Stimulated activated CD8-positive, alpha-beta memory T cell treated with anti-CD3 and anti-CD28 coated beads, Interleukin-7, amount 100 ng/mL, for 24 hours (primary cell): ENCODE data around the gene NUCB2.
"Not testable (repeated sequence)": the region's sequence is repeated elsewhere in the genome, so short reads cannot be mapped to it uniquely, and the experiment has no call there.

Experiments
- DNase-seq: peaks from one replicate; pipeline ENCODE4 v3.0.0-alpha.2; 2020; ENCODE audit warnings: low read depth

Gene NUCB2

DNA sequence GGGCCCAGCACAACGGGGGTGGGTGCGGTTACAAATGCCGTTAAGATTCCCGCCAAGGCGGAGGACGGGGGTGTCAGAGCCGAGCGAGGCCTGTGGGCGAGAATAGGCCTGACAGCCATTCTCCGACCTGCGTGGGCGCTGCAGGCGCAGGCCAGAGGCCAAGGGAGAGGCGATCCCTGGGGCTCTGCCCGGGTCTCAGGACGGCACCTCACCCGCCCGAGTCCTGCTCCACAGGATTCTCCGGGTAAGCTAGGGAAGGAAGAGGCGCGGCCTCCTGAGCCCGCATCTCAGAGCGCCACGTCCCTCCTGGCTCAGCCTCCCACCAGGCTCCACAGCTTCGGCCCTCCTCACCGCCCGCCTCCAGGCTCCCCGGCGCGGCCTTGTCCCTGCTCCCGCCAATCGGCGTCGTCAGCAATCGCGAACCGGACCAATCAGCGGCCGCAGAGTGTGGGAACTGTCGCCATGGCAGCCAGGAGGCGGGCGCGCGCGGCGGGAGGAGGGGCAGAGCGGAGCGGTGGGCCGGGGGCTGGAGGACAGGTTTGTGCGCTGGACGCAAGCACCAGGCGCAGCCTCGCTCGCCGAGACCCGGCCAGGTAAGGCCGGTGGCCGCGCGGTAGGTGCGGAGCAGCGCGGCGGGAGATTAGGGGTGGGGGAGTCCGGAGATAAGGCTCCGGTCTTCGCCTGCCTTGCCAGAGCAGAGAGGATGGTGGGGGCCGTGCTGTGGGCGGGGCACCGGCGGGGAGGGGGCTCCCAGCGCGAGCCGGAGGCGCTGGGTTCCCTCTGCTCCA is at the start of gene NUCB2:
Gene NUCB2, plus strand, starts transcription at position 504 of the 788 bp plus-strand sequence. CDS start 18,585 bp downstream, outside the sequence.
- peak; percentile 92 for DNase-seq

DNA sequence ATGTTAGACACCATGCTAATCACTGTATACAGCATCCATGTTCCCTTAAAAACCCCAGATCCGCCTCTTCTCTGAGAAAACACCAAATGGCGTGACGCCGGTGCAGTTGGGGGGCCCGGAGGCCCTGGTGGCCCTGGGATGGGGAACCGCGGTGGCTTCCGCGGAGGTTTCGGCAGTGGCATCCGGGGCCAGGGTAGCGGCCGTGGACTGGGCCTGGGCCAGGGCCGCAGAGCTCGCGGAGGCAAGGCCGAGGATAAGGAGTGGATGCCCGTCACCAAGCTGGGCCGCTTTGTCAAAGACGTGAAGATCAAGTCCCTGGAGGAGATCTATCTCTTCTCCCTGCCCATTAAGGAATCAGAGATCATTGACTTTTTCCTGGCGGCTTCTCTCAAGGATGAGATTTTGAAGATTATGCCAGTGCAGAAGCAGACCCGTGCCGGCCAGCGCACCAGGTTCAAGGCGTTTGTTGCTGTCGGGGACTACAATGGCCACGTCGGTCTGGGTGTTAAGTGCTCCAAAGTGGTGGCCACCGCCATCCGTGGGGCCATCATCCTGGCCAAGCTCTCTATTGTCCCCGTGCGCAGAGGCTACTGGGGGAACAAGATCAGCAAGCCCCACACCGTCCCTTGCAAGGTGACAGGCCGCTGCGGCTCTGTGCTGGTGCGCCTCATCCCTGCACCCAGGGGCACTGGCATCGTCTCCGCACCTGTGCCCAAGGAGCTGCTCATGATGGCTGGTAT is 48.2 kb upstream of the NUCB2 start:
- not testable (repeated sequence) for DNase-seq

DNA sequence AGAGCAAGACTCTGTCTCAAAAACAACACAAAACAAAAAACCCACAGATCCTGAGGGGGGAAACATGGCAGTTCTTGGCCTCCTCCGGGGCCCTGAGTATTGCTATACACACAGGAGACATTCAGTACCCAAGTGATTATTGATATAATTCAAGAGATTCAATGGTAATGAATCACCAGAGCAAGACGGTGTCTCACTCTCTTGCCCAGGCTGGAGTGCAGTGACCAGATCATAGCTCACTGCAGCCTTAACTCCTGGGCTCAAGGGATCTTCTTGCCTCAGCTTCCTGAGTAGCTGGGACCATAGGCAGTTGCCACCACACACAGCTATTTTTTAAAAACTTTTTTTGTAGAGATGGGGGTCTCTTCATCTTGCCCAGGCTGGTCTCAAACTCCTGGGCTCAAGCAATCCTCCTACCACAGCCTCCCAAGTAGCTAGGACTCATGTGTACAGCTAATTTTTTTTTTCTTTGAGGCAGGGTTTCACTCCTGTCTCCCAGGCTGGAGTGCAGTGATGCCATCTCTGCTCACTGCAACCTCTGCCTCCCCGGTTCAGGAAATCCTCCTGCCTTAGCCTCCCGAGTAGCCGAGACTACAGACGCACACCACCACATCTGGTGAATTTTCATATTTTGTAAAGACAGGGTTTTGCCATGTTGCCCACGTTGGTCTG is 46.9 kb upstream of the NUCB2 start:
- DNase-seq, result no peak

DNA sequence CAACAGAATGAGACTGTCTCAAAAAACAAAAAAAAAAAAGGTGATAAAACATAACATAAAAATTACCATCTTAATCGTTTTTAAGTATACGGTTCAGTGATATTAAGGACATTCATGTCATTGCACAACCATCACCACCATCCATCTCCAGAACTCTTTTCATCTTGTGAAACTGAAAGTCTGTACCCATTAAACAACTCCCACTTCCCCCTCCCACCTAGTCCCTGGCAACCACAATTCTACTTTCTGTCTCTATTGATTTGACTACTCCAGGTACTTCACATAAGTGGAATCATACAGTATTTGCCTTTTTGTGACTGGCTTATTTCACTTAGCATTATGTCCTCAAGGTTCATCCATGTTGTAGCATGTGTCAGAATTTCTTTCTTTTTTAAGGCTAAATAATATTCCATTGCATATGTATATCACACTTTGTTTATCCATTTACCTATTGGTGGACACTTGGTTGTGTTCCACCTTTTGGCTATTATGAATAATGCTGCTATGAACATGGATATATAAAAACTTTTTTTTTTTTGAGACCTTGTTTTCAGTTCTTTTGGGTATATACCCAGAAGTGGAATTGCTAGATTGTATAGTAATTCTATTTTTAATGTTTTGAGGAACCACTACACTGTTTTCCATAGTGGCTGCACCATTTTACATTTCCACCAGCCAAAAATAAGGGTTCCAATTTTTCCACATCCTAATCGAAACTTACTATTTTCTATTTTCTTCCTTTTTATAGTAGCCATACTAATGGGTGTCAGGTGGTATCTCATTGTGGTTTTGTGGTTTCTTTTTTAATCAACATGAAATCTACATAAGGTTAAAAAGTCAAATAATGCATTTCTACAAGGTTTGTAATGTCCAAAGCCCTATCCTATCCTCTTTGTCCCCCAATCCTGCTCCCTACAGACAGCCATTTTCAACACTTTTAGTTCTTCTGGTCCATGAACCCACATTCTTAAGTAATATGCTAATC is 45.4 kb upstream of the NUCB2 start:
- DNase-seq, result no peak

DNA sequence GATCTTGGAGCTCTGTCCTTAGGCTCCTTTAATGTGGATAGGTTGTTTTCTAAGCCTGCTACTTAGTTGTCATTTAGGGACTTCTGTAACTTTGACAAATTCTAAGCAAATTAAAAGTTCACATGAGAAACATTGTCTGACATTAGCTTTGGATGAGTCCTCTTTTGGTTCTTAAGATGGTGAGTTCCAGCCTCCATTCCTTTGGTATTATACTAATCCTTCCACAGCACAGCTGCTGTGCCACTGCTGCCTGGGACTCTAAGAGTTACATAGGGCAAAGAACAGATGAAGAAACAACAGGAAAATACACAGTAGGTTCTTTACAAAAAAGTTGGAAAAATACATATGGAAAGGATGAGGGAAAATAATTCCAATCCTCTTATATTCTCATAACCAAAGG is 43.4 kb upstream of the NUCB2 start:
- DNase-seq, result no peak

DNA sequence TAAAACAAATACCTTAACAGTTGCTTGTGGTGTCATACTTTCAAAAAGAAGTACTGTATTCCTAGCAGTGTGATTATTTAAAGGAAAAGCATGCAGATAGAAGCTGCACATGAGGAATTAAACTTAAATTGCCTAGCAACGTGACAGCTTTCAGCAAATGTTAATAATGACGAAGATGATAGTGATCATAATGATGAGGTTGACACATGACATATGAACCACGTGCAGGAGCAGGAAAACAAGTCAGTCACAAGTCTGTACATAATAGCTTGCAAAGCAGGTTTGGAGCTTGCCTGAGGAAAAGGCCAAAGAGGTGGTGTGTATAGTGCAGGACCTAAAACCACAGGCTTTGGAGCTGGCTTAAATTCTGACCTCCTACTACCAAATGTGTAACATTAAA is 38.2 kb upstream of the NUCB2 start:
- no peak for DNase-seq

DNA sequence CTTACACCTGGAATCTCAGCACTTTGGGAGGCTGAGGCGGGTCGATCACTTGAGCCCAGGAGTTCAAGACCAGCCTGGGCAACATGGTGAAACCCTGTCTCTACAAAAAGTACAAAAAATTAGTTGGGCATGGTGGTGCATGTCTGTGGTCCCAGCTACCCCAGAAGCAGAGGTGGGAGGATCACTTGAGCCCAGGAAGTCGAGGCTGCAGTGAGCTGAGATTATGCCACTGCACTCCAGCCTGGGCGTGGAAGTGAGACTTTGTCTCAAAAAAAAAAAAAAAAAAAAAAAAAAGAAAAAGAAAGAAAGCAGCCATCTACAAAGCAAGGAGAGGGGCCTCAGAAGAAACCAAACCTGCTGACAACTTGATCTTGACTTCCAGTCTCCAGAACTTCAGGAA is 36.6 kb upstream of the NUCB2 start:
- DNase-seq, result not testable (repeated sequence)

DNA sequence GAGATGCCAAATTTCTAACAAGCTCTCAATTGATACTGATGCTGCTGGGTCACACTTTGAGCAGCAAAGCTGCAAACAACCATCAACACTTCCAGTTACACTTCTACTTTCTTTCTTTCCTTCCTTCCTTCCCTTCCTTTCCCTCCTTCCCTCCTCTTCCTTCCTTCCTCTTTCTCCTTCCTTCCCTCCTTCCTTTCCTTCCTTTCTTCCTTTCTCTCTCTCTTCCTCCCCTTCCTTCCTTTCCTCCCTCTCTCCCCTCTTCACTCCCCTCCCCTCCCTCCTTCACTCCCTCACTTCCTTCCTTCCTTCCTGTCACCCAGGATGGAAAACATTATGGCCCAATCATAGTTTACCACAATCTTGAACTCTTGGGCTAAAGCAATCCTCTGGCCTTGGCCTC is 35.8 kb upstream of the NUCB2 start:
- DNase-seq, result no peak

DNA sequence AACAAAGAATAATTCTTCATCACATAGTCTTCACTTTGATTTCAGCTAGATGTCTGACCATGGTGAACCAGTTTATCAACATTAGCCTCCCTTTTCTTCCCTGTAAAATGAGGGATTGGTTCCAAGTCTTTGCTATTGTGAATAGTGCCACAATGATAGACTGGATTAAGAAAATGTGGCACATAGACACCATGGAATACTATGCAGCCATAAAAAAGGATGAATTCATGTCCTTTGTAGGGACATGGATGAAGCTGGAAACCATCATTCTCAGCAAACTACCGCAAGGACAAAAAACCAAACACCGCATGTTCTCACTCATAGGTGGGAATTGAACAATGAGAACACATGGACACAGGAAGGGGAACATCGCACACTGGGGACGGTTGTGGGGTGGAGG is 33.6 kb upstream of the NUCB2 start:
- not testable (repeated sequence) for DNase-seq

DNA sequence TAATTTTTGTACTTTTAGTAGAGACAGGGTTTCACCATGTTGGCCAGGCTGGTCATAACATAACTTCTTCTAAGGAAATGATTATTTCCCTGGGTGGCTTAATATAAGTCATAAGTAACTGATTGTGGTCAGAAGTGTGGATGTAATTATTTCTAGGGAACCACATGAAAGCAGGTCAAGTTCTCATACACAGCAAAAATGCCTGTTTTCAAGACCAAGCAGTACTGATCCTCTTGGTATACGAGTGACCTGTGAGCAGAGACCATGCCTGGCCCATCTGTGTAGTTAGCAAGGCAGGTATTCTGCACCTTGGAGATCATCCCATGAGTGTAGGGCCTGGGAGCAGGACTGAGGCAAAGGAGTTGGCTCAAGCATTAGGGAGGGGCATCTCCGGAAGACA is 32.5 kb upstream of the NUCB2 start:
- no peak for DNase-seq

DNA sequence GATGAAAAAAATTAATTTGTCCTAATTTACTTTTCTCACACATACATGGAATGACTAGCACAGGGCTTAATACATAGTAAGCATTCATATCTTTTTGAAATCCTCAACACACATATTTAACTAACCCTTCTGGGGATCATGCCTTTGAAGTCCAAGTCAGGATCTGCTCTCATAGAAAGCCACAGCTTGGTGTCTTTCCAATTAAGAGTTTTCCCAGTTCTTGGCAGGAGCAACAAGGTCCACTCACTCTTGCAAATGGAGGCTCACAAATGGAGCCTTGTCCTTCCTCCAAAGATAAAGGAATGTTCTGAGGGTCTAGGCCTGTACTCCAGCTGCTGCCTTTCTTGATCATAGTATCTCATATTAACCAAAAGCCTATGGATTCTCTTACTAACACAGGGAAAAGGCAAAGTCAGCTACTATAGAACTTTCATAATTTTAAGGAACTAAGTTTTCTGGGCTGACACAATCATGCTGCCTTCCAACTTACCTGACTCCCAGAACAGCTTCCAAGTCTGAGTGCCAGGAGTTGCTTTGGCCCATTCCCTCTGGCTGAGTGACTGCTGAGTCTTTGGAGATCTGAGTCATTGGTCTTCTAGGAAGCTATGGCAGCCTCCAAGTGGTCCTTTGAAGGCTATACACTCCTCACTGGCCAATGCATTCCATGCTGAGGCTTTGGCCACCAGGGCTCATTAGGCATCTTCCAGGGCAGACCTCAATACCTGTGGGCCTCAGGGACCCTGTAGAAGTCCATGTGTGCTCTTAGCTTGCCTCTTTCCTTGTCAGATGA is 25.8 kb upstream of the NUCB2 start:
- DNase-seq, result no peak

DNA sequence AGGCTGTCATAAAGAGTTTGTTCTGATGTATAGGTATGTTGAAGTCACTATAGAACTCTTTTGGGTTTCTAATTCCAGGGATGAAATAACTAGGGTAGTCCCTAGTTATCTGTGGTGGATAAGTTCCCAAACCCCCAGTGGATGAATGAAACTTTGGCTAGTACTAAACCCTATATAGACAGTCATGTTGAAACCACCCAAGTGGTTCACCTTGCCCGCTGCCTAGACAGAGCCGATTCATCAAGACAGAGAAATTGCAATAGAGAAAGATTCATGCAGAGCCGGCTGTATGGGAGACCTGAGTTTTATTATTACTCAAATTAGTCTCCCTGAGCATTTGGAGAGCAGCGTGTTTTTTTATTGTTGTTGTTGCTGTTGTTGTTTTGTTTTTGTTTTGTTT is 23.8 kb upstream of the NUCB2 start:
- DNase-seq, result no peak

DNA sequence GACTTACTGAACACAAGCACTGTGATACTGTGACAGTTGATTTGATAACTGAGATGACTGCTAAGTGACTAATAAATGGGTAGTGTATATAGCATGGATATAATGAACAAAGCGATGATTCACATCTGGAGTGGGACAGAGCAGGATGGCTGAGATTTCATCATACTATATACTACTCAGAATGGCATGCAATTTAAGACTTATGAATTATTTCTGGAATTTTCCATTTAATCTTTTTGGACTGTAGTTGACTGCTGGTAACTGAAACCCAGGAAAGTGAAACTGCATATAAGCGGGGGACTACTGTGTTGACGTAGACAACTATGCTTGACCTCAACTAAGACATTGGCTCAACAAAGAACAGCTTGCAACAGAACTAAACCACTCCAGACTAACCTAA is 20.0 kb upstream of the NUCB2 start:
- DNase-seq, result no peak

DNA sequence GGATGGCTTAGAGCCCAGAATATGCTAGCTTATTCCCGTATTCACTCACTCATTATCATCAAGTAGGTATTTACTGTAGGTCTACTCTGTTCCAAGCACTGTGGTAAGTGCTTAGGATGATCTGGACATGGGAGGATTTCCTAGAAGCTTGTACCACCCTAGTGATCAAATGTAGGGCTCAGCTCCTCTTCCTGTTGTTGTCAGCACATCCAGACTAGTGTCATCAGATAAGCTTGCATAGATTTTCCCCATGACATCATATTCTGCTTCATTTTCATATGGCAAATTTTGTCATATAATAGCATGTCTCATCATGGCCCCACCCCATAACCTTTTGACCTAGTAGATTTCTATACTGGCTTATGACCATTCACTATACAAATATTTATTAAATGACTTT is 19.3 kb upstream of the NUCB2 start:
- no peak for DNase-seq

DNA sequence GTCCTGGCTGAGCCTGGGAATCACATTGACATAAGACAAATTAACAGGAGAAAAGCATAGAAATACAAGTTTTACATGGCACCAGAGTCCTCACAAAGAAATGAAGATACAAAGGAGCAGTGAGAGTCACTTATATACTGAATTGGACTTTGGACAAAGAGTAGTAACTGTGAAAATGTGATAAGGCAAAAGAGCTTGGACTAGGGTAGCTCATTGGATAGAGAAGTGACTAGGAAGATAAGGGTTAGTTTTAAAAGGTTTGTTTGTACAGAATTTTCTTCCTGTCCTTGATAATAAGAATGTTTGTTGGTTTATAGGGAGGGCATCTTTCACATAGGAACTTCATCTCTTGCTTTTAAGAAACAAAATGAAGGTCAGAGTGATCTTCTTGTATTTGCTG is 17.9 kb upstream of the NUCB2 start:
- DNase-seq, result no peak

DNA sequence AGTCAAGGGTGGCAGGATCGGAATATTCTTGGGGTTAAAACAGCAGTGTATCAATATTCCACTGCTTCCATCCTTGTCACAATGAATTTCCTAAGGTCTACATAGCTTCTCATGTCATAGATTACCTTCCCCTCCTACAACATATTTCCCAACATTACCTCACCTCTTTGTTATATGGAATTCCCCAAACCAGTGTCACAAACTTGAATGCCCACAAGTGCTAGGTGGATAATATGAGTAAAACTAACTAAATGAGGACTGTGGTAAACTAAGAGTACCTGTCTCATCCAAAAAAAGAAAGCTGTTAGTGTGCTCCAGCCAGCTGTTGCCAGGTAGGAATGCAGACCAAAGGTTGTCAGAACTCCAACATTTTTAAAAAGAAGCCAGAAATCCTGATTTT is 17.0 kb upstream of the NUCB2 start:
- no peak for DNase-seq

DNA sequence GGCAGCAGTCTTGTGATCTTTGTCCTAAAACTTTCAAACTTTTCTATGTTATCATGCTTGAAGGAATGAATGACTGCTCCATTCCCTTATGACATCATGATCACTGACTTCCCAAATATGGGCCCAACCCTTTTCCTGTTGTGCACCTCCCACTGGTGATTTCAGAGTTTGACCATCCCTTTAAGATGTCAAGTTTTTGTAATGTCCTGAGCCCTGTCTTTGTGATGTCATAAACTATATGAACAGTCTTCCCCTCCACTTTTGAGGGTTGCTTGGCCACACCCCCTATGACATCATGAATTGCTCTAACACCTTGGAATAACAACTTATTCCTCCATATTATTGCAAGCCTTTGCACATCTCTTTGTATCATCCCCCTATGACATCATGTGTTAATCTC is 16.5 kb upstream of the NUCB2 start:
- no peak for DNase-seq

DNA sequence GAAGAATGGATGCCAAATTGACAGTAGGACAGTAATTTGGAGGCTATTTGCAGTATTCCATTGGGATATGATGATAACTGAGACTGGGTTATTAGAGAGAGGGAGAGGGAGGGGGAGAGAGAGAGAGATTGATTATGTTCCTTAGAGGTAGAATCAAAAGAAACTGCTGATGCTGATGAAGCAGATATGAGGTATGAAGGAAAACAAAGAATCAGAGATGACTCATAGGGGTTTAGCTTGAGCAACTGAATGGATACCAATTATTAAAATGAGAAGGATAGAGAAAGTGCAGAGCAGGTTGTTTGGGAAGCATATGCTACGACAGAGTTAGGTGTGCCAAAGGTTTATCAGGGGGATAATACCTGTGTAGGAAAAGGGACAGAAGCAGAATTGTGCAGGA is 12.8 kb upstream of the NUCB2 start:
- no peak for DNase-seq

DNA sequence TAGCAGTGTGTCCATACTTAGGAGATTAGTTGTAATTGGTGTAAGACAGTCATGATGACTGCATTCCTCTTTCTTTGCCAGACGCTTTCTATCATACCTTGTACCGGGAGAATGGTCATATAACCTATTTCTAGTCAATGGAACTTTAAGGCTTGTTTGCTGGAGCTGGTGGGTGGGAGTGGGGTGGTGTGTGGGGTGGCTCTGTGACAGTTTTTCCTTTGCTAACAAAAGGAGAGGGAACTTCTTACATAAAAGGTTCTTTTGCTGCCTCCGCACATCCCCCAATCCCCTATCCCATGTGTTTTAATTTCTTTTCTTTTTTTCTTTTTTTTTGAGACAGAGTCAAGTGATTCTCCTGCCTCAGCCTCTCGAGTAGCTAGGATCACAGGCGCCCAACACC is 9.8 kb upstream of the NUCB2 start:
- no peak for DNase-seq

DNA sequence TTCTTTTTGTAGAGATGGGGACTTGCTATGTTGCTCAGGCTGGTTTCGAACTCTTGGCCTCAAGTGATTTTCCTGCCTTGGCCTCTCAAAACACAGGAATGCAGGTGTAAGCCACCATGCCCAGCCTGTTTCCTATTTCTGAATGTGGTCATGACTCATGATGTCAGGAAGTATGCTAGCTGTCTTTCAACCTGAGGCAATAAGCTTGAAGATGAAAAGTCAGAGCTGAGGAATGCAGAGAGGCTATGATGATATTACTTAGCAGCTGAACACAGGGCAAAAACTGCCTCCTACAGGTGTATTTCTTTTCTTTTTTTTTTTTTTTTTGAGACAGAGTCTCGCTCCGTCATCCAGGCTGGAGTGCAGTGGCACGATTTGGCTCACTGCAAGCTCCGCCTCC is 9.0 kb upstream of the NUCB2 start:
- DNase-seq, result no peak

DNA sequence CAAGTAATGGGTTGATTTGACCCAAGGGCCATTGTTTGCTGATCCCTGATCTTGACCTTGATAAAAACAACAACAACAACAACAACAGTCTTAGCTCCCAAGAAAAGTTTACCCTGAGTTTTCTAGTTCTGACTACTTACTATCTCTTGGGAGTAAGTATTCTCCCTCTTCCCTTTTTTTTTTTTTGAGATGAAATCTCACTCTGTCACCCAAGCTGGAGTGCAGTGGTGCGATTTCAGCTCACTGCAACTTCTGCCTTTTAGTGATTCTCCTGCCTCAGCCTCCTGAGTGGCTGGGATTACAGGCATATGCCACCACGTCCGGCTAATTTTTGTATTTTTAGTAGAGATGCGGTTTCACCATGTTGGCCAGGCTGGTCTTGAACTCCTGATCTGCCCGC is 8.0 kb upstream of the NUCB2 start:
- DNase-seq, result not testable (repeated sequence)
